Endometrial microvascular endothelial cells (primary cell): ENCODE measurements around the gene E2F7. TPM values are rescaled to one million over a fixed set of nuclear protein-coding genes. Genes with fewer than 3 reads are reported as not detected.
"Not testable (repeated sequence)": the region's sequence is repeated elsewhere in the genome, so short reads cannot be mapped to it uniquely, and the experiment has no call there.

ENCODE experiments used
- in situ Hi-C: cut with HindIII; loops from 2 replicates; pipeline ENCODE4 v1.10.0; 2017; ENCODE audit warnings: low sequenced_read_pairs, low pct_unique_long_range_greater_than_20kb; ENCODE audit errors: inconsistent ontology term
- total RNA-seq: library from RNA; depleted of rRNA; stranded (reverse); fragments of >200 nt; gene quantifications from one replicate; pipeline ENCODE4 v1.2.3, GENCODE V29; 2015; ENCODE audit errors: inconsistent ontology term

E2F7 gene
- total RNA-seq, result 30.6 TPM

GRCh38 chr12:77065361-77066204 is at the start of gene E2F7:
Gene E2F7, minus strand, starts transcription at chr12:77065569. Its CDS starts 934 bp downstream, at chr12:77064635.
- in situ Hi-C loops, result no loop called here

GRCh38 chr12:77113971-77114370 is 48.6 kb upstream of the E2F7 start:
- in situ Hi-C loops, result no loop called here

GRCh38 chr12:77108707-77109106 is 43.3 kb upstream of the E2F7 start:
- in situ Hi-C loops, result no loop called here

GRCh38 chr12:77107121-77107520 is 41.8 kb upstream of the E2F7 start:
- in situ Hi-C loops, result no loop called here

GRCh38 chr12:77104792-77105191 is 39.4 kb upstream of the E2F7 start:
- in situ Hi-C loops, result no loop called here

- in situ Hi-C loops, result no loop called here
These were observed 38.9 kb upstream of the E2F7 start for GRCh38 chr12:77104286-77104685.

- in situ Hi-C loops, result no loop called here
These were observed 37.3 kb upstream of the E2F7 start for GRCh38 chr12:77102691-77103090.

GRCh38 chr12:77102123-77102522 is 36.8 kb upstream of the E2F7 start:
- in situ Hi-C loops, result no loop called here

- in situ Hi-C loops, result no loop called here
These were observed 34.4 kb upstream of the E2F7 start for GRCh38 chr12:77099799-77100198.

GRCh38 chr12:77097846-77098245 is 32.5 kb upstream of the E2F7 start:
- in situ Hi-C loops, result no loop called here

GRCh38 chr12:77092227-77092626 is 26.9 kb upstream of the E2F7 start:
- in situ Hi-C loops, result not testable (repeated sequence)

GRCh38 chr12:77089686-77090220 is 24.4 kb upstream of the E2F7 start:
- in situ Hi-C loops, result no loop called here

- in situ Hi-C loops, result no loop called here
These were observed 22.1 kb upstream of the E2F7 start for GRCh38 chr12:77087427-77087826.

- in situ Hi-C loops, result no loop called here
These were observed 16.7 kb upstream of the E2F7 start for GRCh38 chr12:77082021-77082420.

- in situ Hi-C loops, result no loop called here
These were observed 14.3 kb upstream of the E2F7 start for GRCh38 chr12:77079631-77080030.

- in situ Hi-C loops, result no loop called here
These were observed 12.9 kb upstream of the E2F7 start for GRCh38 chr12:77078231-77078630.

GRCh38 chr12:77076886-77077285 is 11.5 kb upstream of the E2F7 start:
- in situ Hi-C loops, result no loop called here

- in situ Hi-C loops, result not testable (repeated sequence)
These were observed 8.5 kb upstream of the E2F7 start for GRCh38 chr12:77073894-77074293.

GRCh38 chr12:77072833-77073495 is 7.6 kb upstream of the E2F7 start:
- in situ Hi-C loops, result no loop called here
